ENCODE data around the gene TMEM81.

Gene TMEM81

DNA sequence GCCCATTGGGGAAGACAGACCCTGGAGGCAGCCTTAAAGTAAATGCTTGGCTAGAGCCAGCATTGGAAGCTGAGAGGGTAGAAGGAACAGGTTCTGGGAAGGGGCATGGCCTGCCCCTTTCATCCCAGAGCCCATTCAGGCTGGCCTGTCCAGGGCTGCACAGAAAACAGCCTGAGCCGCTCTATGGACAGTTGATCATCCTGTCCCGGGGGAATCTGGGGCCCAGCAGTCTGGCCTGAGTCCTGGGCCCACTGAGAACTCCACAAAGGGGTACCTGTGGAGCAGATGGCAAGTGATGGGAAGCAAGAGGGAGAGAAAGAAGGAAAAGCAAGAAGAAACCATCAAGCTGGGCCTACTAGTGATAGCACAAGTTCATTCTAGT is 13.2 kb downstream of the TMEM81 start:
- H3K9me3 ChIP-seq (ENCODE audit: control insufficient read depth in 1 of 2, low read length in 2 of 2): no peaks in the 10 kb centered on the region
- H3K4me3 ChIP-seq (ENCODE audit: low read depth in 1 of 2, low read length in 2 of 2): no peak overlapping the region
- H3K27ac ChIP-seq (ENCODE audit: low read depth, low read length): no peak overlapping the region
- peaks cover 0 to 9% of the 10 kb centered on the region in 2 donors for H3K4me1 ChIP-seq (ENCODE audit: control insufficient read depth in 1 of 2, insufficient read depth in 2 of 2, low read length in 2 of 2)
- H3K27me3 ChIP-seq (ENCODE audit: control insufficient read depth in 1 of 2, insufficient read depth in 2 of 2, low read length in 2 of 2): no peaks in the 10 kb centered on the region
- no peaks in the 10 kb centered on the region for H3K36me3 ChIP-seq (ENCODE audit: control insufficient read depth in 1 of 2, insufficient read depth in 2 of 2, low read length in 2 of 2)
- no peak overlapping the region for H3K9ac ChIP-seq (ENCODE audit: low read depth in 1 of 2, low read length in 2 of 2)

DNA sequence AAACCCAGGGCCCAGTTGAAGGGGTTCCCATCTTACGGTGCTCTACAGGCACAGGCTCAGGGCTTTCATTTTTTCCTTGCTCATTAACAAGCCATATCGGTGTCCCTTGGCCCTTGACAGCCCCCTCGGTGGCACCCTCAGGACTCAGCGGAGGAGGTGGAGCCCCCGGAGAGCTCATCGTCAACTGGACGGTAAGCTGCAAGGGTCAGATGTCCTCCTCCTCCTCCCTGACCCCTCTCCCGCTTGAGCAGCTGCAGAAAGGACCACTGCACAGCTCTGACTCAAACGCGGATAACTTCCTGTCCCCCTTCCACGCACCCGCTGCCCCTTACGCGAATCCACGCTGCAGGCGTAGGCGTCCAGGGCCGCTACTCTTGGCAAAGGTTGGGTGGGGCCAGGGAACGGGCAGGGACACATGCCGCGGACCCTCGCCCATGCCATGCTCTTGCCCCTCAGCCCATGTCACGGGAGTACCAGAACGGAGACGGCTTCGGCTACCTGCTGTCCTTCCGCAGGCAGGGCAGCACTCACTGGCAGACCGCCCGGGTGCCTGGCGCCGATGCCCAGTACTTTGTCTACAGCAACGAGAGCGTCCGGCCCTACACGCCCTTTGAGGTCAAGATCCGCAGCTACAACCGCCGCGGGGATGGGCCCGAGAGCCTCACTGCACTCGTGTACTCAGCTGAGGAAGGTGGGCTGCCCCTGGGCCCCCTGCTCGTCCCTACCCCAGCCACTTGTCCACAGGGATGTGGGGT is 14.7 kb downstream of the TMEM81 start:
- Histone ChIP-seq H3K27ac (ENCODE audit: low read depth, low read length) (no peak overlapping the region), H3K9me3 (ENCODE audit: control insufficient read depth in 1 of 2, low read length in 2 of 2) (no peaks in the 10 kb centered on the region), H3K9ac (ENCODE audit: low read depth in 1 of 2, low read length in 2 of 2) (no peak overlapping the region), H3K4me1 (ENCODE audit: control insufficient read depth in 1 of 2, insufficient read depth in 2 of 2, low read length in 2 of 2) (peaks cover 0 to 9% of the 10 kb centered on the region in 2 donors), H3K4me3 (ENCODE audit: low read depth in 1 of 2, low read length in 2 of 2) (no peak overlapping the region), H3K27me3 (ENCODE audit: control insufficient read depth in 1 of 2, insufficient read depth in 2 of 2, low read length in 2 of 2) (no peaks in the 10 kb centered on the region), H3K36me3 (ENCODE audit: control insufficient read depth in 1 of 2, insufficient read depth in 2 of 2, low read length in 2 of 2) (no peaks in the 10 kb centered on the region)

DNA sequence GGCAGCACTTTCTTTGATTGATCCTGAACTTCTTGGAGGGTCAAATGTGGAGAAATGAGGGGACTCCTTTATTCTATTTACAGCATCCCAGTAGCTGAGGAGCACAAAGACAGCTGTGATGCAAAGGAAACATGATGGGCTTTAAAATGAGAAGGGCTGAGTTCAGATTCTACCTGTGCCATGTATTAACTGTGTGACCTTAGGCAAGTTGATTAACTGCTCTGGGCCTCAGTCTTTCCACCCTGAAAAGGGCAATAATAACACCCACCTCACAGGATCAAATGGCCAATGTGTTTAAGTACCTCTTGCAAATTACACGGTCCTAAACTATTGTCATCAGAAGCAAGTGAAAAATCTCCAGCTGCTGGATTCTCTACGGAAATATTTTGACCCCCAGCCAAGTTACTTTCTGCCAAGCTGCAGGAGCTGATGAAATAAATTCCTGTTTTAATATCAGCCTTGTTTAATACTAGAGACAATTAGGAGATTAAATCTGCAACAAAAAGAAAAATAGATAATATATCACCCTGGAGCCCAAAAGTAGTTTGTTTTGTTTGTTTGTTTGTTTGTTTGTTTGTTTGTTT is 15.7 kb downstream of the TMEM81 start:
- Histone ChIP-seq H3K9ac (ENCODE audit: low read depth in 1 of 2, low read length in 2 of 2) (no peak overlapping the region), H3K4me3 (ENCODE audit: low read depth in 1 of 2, low read length in 2 of 2) (no peak overlapping the region), H3K27me3 (ENCODE audit: control insufficient read depth in 1 of 2, insufficient read depth in 2 of 2, low read length in 2 of 2) (no peaks in the 10 kb centered on the region), H3K36me3 (ENCODE audit: control insufficient read depth in 1 of 2, insufficient read depth in 2 of 2, low read length in 2 of 2) (no peaks in the 10 kb centered on the region), H3K9me3 (ENCODE audit: control insufficient read depth in 1 of 2, low read length in 2 of 2) (no peaks in the 10 kb centered on the region), H3K27ac (ENCODE audit: low read depth, low read length) (no peak overlapping the region), H3K4me1 (ENCODE audit: control insufficient read depth in 1 of 2, insufficient read depth in 2 of 2, low read length in 2 of 2) (peaks cover 0 to 9% of the 10 kb centered on the region in 2 donors)

DNA sequence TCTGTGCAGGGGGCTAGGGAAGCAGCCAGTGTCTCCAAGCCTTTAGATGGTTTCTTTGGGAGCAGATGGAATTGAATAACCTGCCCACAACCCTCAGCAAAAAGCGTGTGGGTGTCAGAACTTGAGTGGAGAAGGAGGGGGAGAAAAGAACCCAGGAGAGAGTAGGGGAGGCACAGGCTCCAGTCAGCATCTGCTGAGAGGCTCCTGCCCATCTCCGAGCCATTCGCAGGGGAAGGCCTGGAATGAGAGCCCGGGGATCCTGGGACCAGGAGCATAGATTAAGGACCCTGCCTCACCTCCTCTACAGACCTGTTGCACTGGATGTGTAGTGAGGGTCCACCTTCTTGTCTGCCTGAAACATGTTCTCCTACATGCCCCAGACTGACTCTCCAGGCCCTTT is 16.3 kb downstream of the TMEM81 start:
- H3K4me3 ChIP-seq (ENCODE audit: low read depth in 1 of 2, low read length in 2 of 2): no peak overlapping the region
- no peak overlapping the region for H3K9ac ChIP-seq (ENCODE audit: low read depth in 1 of 2, low read length in 2 of 2)
- peaks cover 0 to 9% of the 10 kb centered on the region in 2 donors for H3K4me1 ChIP-seq (ENCODE audit: control insufficient read depth in 1 of 2, insufficient read depth in 2 of 2, low read length in 2 of 2)
- H3K9me3 ChIP-seq (ENCODE audit: control insufficient read depth in 1 of 2, low read length in 2 of 2): no peaks in the 10 kb centered on the region
- H3K27ac ChIP-seq (ENCODE audit: low read depth, low read length): no peak overlapping the region
- H3K27me3 ChIP-seq (ENCODE audit: control insufficient read depth in 1 of 2, insufficient read depth in 2 of 2, low read length in 2 of 2): no peaks in the 10 kb centered on the region
- H3K36me3 ChIP-seq (ENCODE audit: control insufficient read depth in 1 of 2, insufficient read depth in 2 of 2, low read length in 2 of 2): no peaks in the 10 kb centered on the region

DNA sequence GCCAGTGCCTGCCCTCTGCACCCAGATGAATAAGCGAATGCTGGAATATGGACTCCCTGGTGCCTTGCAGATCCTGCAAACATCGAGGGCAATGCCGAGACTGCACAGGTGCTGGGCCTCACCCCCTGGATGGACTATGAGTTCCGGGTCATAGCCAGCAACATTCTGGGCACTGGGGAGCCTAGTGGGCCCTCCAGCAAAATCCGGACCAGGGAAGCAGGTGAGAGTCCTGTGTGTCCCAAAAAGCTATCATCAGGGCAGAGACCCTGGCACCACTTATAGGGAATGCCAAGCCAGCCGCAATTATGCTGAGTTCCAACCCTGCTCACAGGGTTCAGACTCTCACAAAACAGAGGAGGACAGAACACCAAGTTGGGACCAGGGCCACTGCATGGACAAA is 17.2 kb downstream of the TMEM81 start:
- Histone ChIP-seq H3K27me3 (ENCODE audit: control insufficient read depth in 1 of 2, insufficient read depth in 2 of 2, low read length in 2 of 2) (no peaks in the 10 kb centered on the region), H3K4me1 (ENCODE audit: control insufficient read depth in 1 of 2, insufficient read depth in 2 of 2, low read length in 2 of 2) (peaks cover 0 to 9% of the 10 kb centered on the region in 2 donors), H3K36me3 (ENCODE audit: control insufficient read depth in 1 of 2, insufficient read depth in 2 of 2, low read length in 2 of 2) (no peaks in the 10 kb centered on the region), H3K9ac (ENCODE audit: low read depth in 1 of 2, low read length in 2 of 2) (no peak overlapping the region), H3K9me3 (ENCODE audit: control insufficient read depth in 1 of 2, low read length in 2 of 2) (no peaks in the 10 kb centered on the region), H3K27ac (ENCODE audit: low read depth, low read length) (no peak overlapping the region), H3K4me3 (ENCODE audit: low read depth in 1 of 2, low read length in 2 of 2) (no peak overlapping the region)

DNA sequence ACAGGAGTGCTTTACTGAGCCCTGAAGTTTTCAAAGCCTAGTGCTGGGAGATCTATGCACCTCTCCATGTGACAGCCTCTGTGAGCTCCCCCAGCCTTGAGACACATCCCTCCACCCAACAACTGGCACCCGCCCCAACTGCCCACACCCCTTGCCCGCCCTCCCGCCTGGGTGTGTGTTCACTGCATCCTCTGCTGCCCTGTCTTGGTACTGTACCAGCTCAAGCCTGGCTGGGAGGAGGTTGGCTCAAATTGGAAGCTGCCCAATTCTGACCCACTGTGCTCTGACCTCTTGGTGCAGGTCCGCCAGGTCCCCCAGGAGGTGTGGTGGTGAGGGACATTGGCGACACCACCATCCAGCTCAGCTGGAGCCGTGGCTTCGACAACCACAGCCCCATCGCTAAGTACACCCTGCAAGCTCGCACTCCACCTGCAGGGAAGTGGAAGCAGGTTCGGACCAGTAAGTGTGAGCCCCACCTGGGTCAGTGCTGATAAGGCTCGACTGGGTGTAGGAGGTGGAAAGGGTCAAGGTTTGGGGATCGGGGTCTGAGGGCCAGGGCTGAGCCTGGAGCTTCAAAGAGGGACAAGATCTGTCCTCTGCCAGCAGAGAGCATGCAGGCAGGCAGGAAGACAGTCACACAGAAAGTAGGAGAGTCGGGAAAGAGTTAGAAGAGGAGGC is 18.0 kb downstream of the TMEM81 start:
- Histone ChIP-seq H3K9ac (ENCODE audit: low read depth in 1 of 2, low read length in 2 of 2) (no peak overlapping the region), H3K4me3 (ENCODE audit: low read depth in 1 of 2, low read length in 2 of 2) (no peak overlapping the region), H3K27me3 (ENCODE audit: control insufficient read depth in 1 of 2, insufficient read depth in 2 of 2, low read length in 2 of 2) (no peaks in the 10 kb centered on the region), H3K36me3 (ENCODE audit: control insufficient read depth in 1 of 2, insufficient read depth in 2 of 2, low read length in 2 of 2) (no peaks in the 10 kb centered on the region), H3K4me1 (ENCODE audit: control insufficient read depth in 1 of 2, insufficient read depth in 2 of 2, low read length in 2 of 2) (peaks cover 0 to 9% of the 10 kb centered on the region in 2 donors), H3K27ac (ENCODE audit: low read depth, low read length) (no peak overlapping the region), H3K9me3 (ENCODE audit: control insufficient read depth in 1 of 2, low read length in 2 of 2) (no peaks in the 10 kb centered on the region)

DNA sequence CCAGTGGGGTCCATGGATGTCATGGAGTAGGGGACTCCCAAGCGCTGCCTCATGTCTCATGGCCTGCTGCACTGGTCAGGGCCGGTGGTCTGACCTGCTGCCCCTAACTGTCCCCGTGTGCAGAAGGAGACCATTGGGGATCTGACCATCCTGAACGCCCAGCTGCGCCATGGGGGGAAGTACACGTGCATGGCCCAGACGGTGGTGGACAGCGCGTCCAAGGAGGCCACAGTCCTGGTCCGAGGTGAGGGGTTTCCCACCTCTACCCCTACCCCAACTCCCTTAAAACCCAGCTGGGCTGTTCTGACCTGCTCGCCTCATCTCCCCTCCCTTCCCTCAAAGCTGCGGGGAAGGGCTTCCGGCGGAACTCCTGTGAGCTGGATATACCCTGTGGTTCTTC is 18.6 kb downstream of the TMEM81 start:
- Histone ChIP-seq H3K27me3 (ENCODE audit: control insufficient read depth in 1 of 2, insufficient read depth in 2 of 2, low read length in 2 of 2) (no peaks in the 10 kb centered on the region), H3K9me3 (ENCODE audit: control insufficient read depth in 1 of 2, low read length in 2 of 2) (no peaks in the 10 kb centered on the region), H3K27ac (ENCODE audit: low read depth, low read length) (no peak overlapping the region), H3K9ac (ENCODE audit: low read depth in 1 of 2, low read length in 2 of 2) (no peak overlapping the region), H3K4me3 (ENCODE audit: low read depth in 1 of 2, low read length in 2 of 2) (no peak overlapping the region), H3K4me1 (ENCODE audit: control insufficient read depth in 1 of 2, insufficient read depth in 2 of 2, low read length in 2 of 2) (peaks cover 0 to 9% of the 10 kb centered on the region in 2 donors), H3K36me3 (ENCODE audit: control insufficient read depth in 1 of 2, insufficient read depth in 2 of 2, low read length in 2 of 2) (no peaks in the 10 kb centered on the region)

DNA sequence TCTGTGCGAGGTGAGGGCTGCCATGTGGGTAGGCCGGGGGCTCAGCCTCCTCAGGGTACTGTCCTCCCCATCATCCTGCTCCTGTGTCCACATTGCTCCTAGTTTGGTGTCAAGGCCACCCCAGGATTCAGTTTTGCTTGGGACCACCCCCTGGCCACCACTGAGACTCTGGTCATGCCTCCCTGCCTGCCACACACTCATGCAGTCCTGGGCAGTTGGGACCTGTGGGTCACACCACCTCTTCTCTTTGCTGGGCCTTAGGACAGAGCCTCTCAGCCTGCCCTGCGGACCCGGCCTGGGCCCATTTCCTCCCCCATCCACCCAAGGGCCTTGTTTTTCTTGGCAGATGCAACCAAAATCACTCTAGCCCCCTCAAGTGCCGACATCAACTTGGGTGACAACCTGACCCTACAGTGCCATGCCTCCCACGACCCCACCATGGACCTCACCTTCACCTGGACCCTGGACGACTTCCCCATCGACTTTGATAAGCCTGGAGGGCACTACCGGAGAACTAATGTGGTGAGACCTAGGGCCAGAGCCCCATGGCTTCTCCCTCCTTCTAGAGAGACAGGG is 19.4 kb downstream of the TMEM81 start:
- Histone ChIP-seq H3K9me3 (ENCODE audit: control insufficient read depth in 1 of 2, low read length in 2 of 2) (no peaks in the 10 kb centered on the region), H3K4me3 (ENCODE audit: low read depth in 1 of 2, low read length in 2 of 2) (no peak overlapping the region), H3K4me1 (ENCODE audit: control insufficient read depth in 1 of 2, insufficient read depth in 2 of 2, low read length in 2 of 2) (peaks cover 0 to 9% of the 10 kb centered on the region in 2 donors), H3K36me3 (ENCODE audit: control insufficient read depth in 1 of 2, insufficient read depth in 2 of 2, low read length in 2 of 2) (no peaks in the 10 kb centered on the region), H3K9ac (ENCODE audit: low read depth in 1 of 2, low read length in 2 of 2) (no peak overlapping the region), H3K27me3 (ENCODE audit: control insufficient read depth in 1 of 2, insufficient read depth in 2 of 2, low read length in 2 of 2) (no peaks in the 10 kb centered on the region), H3K27ac (ENCODE audit: low read depth, low read length) (no peak overlapping the region)

DNA sequence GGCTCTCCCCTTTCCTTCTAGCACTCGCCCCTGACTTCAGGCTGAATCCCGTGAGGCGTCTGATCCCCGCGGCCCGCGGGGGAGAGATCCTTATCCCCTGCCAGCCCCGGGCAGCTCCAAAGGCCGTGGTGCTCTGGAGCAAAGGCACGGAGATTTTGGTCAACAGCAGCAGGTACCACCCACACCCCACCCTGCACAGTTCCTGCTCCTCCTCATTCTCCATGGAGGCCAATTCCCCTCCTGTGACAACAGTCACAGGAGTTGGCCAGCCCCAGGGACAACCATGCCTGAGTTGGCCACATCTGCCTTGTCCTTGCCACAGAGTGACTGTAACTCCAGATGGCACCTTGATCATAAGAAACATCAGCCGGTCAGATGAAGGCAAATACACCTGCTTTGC is 20.0 kb downstream of the TMEM81 start:
- no peaks in the 10 kb centered on the region for H3K36me3 ChIP-seq (ENCODE audit: control insufficient read depth in 1 of 2, insufficient read depth in 2 of 2, low read length in 2 of 2)

DNA sequence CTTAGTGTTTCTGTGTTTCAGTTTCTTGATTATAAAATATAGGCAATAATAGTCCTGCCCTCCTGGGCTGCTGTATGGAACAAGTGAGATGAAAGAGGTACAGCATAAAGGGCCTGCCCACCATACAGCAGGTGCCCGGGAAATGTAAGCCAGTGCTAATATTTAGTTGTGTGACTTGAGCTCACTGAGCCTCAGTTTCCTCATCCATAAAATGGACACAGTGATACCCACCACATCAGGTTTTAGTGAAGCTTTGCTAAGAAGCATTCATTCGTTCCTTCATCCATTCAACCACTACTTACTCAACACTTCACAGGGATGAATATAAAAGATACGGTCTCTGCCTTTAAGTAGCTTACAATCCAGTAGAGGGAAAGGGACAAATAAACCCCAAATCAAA is 21.4 kb downstream of the TMEM81 start:
- no peaks in the 10 kb centered on the region for H3K36me3 ChIP-seq (ENCODE audit: control insufficient read depth in 1 of 2, insufficient read depth in 2 of 2, low read length in 2 of 2)
- peaks cover 0 to 9% of the 10 kb centered on the region in 2 donors for H3K4me1 ChIP-seq (ENCODE audit: control insufficient read depth in 1 of 2, insufficient read depth in 2 of 2, low read length in 2 of 2)
- no peaks in the 10 kb centered on the region for H3K9me3 ChIP-seq (ENCODE audit: control insufficient read depth in 1 of 2, low read length in 2 of 2)
- H3K9ac ChIP-seq (ENCODE audit: low read depth in 1 of 2, low read length in 2 of 2): no peak overlapping the region
- H3K4me3 ChIP-seq (ENCODE audit: low read depth in 1 of 2, low read length in 2 of 2): no peak overlapping the region
- H3K27me3 ChIP-seq (ENCODE audit: control insufficient read depth in 1 of 2, insufficient read depth in 2 of 2, low read length in 2 of 2): no peaks in the 10 kb centered on the region
- no peak overlapping the region for H3K27ac ChIP-seq (ENCODE audit: low read depth, low read length)

More for the DNA sequence above, 20.0 kb downstream of the TMEM81 start:
- no peak overlapping the region for H3K27ac ChIP-seq (ENCODE audit: low read depth, low read length)
- no peak overlapping the region for H3K4me3 ChIP-seq (ENCODE audit: low read depth in 1 of 2, low read length in 2 of 2)
- no peaks in the 10 kb centered on the region for H3K27me3 ChIP-seq (ENCODE audit: control insufficient read depth in 1 of 2, insufficient read depth in 2 of 2, low read length in 2 of 2)
- H3K9ac ChIP-seq (ENCODE audit: low read depth in 1 of 2, low read length in 2 of 2): no peak overlapping the region
- H3K9me3 ChIP-seq (ENCODE audit: control insufficient read depth in 1 of 2, low read length in 2 of 2): no peaks in the 10 kb centered on the region
- H3K4me1 ChIP-seq (ENCODE audit: control insufficient read depth in 1 of 2, insufficient read depth in 2 of 2, low read length in 2 of 2): peaks cover 0 to 9% of the 10 kb centered on the region in 2 donors
